ENCODE results near the gene TSPAN3.

Gene TSPAN3

DNA sequence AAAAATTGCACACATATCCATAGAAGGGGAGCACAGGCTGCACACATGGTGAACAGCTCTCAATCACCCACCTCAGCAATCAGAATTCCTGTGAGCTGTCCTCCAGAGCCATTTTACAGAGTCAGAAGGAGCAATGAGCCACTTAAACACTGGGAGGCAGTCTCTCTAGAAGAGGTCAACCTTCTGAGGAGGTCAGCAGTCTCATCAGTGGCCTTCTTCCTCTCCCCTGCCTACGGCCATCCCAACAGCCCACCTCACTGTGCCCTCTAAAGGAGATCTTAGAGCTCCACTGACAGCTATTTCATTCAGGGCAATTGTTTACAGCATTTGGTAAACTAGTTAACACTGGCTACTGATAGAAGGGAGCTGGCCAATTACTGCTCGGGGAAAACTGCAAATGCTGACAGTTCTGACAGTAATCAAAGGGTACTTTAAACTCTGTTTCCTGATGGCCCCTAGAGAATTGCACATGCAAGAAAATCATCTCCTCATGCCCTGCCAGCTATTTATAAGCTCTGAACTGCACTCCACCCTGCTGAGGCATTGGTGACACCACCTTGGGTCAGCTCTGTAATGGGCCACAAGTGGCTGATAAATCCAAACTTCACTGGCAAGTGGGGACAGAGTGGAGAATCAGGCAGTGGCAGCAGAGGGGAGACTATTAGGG is 42.1 kb upstream of the TSPAN3 start:
- DNase-seq (ENCODE audit: low read depth, low spot score): no peak
- POLR2A ChIA-PET: interaction anchor here (0.6 kb wide), 1 partner anchor 8 kb away, joined by 3 read pairs; no protein-coding TSS in a partner anchor
- TF ChIP-seq, protein P1, sequence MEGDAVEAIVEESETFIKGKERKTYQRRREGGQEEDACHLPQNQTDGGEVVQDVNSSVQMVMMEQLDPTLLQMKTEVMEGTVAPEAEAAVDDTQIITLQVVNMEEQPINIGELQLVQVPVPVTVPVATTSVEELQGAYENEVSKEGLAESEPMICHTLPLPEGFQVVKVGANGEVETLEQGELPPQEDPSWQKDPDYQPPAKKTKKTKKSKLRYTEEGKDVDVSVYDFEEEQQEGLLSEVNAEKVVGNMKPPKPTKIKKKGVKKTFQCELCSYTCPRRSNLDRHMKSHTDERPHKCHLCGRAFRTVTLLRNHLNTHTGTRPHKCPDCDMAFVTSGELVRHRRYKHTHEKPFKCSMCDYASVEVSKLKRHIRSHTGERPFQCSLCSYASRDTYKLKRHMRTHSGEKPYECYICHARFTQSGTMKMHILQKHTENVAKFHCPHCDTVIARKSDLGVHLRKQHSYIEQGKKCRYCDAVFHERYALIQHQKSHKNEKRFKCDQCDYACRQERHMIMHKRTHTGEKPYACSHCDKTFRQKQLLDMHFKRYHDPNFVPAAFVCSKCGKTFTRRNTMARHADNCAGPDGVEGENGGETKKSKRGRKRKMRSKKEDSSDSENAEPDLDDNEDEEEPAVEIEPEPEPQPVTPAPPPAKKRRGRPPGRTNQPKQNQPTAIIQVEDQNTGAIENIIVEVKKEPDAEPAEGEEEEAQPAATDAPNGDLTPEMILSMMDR (IDR thresholded peaks at IDR 0.05; ENCODE audit: insufficient read depth, low read length, missing control alignments): no peak
- CTCF ChIA-PET: interaction anchor here (0.9 to 4.0 kb wide), 3 partner anchors 9 to 430 kb away, joined by 3 to 21 read pairs (median 5); no protein-coding TSS in a partner anchor
- no peak overlapping the region for H3K4me3 ChIP-seq (ENCODE audit: low read depth, low read length)

DNA sequence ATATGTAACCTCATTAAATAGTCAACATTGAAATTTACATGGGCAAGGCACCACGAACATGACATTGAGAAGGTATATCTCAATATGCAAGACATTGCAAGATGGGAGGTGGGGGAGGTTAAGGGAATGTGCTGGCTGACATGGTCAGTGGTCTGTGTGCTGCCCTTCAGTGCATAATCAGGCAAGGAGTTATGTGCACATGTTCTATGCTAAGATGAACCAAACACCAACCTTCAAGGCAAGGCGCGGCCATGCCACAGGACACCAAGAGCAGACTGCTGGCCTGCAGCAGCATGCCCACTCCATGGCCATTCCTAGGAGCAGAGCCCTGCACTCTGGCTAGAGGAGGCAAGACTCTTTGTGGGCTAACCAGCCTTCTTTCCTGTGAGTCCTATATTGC is 40.9 kb upstream of the TSPAN3 start:
- H3K4me3 ChIP-seq (ENCODE audit: low read depth, low read length): no peak overlapping the region
- DNase-seq (ENCODE audit: low read depth, low spot score): no peak
- TF ChIP-seq, protein P1 (IDR thresholded peaks at IDR 0.05; ENCODE audit: insufficient read depth, low read length, missing control alignments): no peak
- CTCF ChIA-PET: interaction anchor here (4.0 kb wide), 1 partner anchor 431 kb away, joined by 21 read pairs; no protein-coding TSS in a partner anchor
- POLR2A ChIA-PET: no interaction called here

DNA sequence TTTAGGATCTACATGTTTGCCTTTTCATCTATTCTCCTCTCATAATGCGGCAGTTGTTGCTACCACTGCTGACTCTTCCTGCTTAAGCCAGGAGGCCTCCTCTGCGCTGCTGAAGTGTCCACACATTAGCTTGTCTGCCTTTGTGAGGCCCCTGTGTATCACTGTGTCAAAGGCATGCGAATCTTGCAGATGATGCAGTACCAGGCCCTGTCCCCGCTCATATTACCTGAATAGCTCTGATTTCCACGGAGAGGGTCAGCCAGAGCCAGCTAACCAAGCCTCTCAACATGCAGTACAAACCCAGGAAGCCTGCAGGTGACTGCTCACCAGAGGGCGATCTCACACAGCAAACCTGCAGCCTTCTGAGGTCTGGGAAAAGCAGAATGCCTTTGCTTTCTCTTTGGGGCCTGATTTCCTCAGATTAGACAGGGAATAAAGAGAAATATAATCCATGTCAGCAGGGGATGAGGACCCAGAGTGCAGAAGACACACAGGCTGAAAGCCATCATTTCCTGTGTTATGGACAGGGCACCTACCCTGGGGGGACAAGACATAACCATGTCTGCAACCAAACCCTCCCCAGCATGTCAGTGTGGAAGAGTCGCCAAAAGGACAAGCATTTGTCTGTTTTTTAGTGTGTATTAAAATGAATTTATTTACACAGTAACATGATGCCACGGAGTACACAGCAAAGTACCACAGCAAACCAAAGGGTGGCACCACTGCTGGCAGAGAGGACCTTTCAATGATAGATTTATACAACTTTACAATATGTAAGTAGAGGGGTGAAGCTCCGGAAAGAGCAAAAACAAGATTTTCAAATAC is 36.8 kb upstream of the TSPAN3 start:
- H3K4me3 ChIP-seq (ENCODE audit: low read depth, low read length): no peak overlapping the region
- DNase-seq (ENCODE audit: low read depth, low spot score): no peak
- CTCF ChIA-PET: interaction anchor here (0.6 to 10.1 kb wide), 27 partner anchors 9 to 527 kb away, joined by 3 to 170 read pairs (median 4); no protein-coding TSS in a partner anchor
- TF ChIP-seq, protein P1 (IDR thresholded peaks at IDR 0.05; ENCODE audit: insufficient read depth, low read length, missing control alignments): peak; percentile 82
- POLR2A ChIA-PET: interaction anchor here (1.0 kb wide), 1 partner anchor 313 kb away, joined by 3 read pairs; the partner anchor contains the start of gene HMG20A

DNA sequence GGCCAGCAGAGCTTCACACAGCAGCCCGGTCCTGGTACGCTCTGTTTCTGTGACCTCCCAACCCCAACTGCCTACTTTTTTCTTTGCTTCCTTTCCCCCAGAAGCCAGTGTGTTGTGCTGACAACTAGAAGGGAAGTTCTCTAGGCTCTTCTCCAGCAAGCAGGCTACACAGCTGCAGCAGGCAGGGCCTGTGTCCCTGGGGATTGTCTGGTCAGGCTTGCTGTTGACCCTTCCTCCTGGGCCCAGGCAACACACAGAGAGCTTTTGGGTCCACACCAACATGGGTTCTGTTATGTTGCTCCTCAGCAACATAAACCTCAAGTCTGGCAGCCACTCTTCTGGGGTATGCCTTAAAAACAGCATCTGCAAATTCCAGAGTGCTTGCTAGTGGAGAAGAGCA is 36.2 kb upstream of the TSPAN3 start:
- ChIA-PET CTCF (interaction anchor here (0.6 to 10.1 kb wide), 29 partner anchors 8 to 528 kb away, joined by 3 to 170 read pairs (median 4); no protein-coding TSS in a partner anchor), POLR2A (interaction anchor here (1.0 kb wide), 1 partner anchor 314 kb away, joined by 3 read pairs; the partner anchor contains the start of gene HMG20A)
- no peak for DNase-seq (ENCODE audit: low read depth, low spot score)

DNA sequence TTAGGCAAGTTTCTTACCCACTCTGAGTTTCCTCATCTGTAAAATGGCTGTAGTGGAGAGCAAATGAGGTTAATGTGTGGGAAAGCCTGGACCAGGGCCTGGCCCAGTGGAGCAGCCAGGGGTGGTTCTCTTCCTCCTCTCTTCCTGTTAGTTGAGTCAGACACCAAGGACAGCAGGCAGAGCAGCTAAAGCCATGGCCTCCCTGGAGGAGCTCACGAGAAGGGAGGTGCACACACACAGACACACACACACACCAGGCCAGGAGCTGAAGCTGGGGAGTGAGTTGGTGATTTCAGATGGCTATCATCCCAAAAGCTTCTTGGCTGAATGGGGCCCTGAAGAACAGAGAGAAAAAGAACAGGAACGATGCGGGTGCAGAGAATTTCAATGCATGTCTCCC is 33.2 kb upstream of the TSPAN3 start:
- ChIA-PET POLR2A (interaction anchor here (0.5 to 1.6 kb wide), 2 partner anchors 9 to 22 kb away, joined by 3 to 4 read pairs; no protein-coding TSS in a partner anchor), CTCF (interaction anchor here (0.9 to 10.1 kb wide), 13 partner anchors 9 to 530 kb away, joined by 3 to 170 read pairs (median 4); no protein-coding TSS in a partner anchor)
- TF ChIP-seq, protein P1 (IDR thresholded peaks at IDR 0.05; ENCODE audit: insufficient read depth, low read length, missing control alignments): no peak
- DNase-seq (ENCODE audit: low read depth, low spot score): no peak
- H3K4me3 ChIP-seq (ENCODE audit: low read depth, low read length): no peak overlapping the region

More for the DNA sequence above, 36.2 kb upstream of the TSPAN3 start:
- TF ChIP-seq, protein P1 (IDR thresholded peaks at IDR 0.05; ENCODE audit: insufficient read depth, low read length, missing control alignments): no peak
- no peak overlapping the region for H3K4me3 ChIP-seq (ENCODE audit: low read depth, low read length)
